ENCODE data around the gene RNGTT. TPM values are rescaled to one million over a fixed set of nuclear protein-coding genes. Genes with fewer than 3 reads are reported as not detected.
"Not testable (repeated sequence)": the region's sequence is repeated elsewhere in the genome, so short reads cannot be mapped to it uniquely, and the experiment has no call there.

RNGTT gene
- total RNA-seq, 1 experiment from 2014 or later: 18.2 TPM

DNA sequence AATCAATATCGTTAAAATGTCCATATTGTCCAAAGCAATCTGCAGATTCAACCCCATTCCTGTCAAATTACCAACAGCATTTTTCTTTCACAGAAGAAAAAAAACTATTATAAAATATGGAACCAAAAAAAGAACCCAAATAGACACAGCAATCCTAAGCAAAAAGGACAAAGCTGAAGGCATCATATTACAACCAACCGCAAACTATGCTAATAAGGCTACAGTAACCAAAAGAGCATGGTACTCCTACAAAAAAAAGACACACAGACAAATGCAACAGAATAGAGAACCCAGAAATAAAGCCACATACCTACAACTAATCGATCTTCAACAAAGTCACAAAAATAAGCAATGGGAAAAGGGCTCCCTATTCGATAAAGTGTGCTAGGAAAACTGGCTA is 49.2 kb downstream of the RNGTT start:
- no peak for DNase-seq (ENCODE audit: low spot score)

DNA sequence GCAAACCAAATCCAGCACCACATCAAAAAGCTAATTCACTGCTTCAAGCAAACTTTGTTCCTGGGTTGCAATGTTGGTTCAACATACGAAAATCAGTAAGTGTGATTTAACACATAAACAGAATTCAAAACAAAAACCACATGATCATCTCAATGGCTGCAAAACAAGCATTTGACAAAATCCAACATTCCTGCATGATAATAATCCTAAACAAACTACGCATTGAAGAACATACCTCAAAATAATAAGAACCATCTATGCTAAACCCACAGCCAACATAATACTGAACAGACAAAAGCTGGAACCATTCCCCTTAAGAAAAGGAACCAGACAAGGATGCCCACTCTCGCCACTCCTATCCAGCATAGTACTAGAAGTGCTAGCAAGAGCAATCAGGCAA is 49.9 kb downstream of the RNGTT start:
- DNase-seq (ENCODE audit: low spot score): no peak

DNA sequence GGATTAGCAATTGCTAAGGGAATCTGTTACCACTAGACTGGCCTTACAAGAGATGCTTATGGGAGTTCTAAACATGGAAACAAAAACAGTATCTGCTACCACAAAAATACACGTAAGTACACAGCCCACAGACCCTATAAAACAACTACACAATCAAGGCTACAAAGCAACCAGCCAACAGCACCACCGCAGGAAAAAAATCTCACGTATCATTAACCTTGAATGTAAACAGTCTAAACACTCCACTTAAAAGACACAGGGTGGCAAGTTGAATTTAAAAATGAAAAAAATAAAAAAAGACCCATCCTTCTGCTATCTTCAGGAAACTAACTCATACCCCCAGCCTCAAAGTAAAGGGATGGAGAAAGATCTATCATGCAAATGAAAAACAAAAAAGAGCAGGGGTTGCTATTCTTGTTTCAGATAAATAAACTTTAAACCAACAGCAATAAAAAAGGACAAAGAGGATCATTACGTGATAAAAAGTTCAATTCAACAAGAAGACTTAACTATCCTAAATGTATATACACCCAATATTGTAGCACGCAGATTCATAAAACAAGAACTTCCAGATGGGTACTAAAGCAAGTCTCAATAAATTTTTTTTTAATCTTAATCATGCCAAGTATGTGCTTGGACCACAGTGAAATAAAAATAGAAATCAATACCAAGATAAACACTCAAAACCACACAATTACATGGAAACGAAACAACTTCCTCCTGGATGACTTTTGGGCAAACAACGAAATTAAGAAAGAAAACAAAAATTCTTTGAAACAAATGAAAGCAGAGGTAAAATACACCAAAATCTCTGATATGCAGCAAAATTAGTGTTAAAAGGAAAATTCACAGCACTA is 52.3 kb downstream of the RNGTT start:
- no peak for DNase-seq (ENCODE audit: low spot score)

DNA sequence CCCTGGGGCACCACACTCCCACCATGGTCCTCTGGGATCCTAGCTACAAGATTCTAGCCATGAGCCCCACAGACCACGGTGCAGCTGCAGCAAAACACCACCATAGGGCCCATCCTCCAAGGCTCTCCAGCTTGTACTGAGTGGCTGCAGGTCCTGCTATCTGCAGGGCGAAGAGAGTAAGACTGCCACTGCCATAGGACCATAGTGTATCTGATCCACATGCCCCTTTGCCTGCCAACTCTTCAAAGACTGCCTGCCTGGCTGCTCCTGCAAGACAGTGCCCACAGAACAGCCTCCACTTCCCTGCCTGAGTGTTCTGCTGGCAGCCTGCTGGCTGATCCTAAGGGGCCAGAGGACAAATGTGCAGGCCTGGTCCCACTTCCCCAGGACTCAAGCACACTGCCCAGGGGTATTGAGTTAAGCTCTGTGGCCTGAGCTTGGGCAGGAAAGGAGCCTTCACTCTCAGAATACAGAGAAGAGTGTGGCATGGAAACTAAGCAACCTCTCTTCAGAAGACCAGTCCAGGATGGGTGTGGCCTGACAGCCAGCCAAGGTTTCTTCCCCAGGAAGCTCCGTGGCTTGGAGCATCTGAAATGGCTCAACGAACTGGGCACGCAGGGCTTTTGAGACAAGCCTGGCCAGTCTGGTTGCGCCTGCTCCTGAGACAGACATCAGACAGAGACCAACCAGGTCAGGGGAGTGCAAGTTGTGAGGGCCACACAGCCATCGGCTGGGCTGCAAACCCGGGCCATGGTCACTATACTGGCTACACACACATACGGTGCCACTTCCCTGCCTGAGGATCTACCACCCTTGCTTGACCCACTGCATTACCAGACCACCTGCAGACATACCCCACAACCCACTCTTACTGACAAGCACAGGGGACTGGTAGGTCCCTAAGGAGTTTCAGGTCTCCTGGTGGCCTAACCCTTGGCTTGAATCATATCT is 54.5 kb downstream of the RNGTT start:
- no peak for DNase-seq (ENCODE audit: low spot score)

DNA sequence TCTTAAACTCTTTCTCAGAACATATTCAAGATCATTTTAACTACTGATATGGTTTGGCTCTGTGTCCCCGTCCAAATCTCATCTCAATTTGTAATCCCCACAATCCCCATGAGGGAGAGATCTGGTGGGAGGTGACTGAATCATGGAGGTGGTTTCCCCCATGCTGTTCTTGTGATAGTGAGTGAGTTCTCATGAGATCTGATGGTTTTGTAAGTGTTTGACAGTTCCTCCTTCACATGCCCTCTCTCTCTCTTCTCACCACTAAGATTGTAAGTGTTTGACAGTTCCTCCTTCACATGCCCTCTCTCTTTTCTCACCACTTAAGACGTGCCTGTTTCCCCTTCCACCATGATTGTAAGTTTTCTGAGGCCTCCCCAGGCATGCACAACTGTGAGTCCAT is 56.3 kb downstream of the RNGTT start:
- not testable (repeated sequence) for DNase-seq (ENCODE audit: low spot score)

DNA sequence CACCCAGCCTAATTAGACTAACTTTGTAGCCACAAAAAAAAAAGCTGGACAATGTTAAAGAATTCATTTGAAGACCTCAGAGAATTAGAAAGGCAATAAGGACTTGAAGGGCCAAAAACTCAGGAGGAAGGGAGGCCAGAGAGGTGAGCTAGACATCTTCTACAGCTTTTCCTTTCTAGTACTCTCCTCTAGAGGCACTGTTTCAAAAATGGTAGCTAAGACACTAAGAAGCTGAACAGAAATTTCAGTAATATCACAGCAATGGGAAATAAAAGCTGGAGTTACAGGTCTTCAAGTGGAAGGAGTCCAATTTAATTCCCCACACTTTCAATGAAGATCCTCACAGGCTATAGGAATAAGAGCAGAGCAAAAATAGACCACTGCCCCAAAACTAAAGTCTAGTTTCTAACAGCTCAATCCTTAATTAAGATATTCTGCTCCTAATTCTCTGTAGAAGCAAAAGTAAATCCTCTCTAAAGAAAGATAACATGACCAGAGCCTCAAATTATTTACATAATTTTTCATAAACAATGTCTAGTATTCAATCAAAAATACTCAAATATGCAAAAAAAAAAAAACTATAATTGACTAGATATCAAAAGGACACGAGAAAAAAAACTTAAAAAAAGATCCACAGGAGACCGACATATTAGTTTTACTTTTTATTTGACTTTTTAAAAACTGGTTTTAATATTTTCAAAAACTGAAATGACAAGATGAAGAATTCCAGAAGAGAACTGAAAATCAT is 63.7 kb downstream of the RNGTT start:
- DNase-seq (ENCODE audit: low spot score): no peak

DNA sequence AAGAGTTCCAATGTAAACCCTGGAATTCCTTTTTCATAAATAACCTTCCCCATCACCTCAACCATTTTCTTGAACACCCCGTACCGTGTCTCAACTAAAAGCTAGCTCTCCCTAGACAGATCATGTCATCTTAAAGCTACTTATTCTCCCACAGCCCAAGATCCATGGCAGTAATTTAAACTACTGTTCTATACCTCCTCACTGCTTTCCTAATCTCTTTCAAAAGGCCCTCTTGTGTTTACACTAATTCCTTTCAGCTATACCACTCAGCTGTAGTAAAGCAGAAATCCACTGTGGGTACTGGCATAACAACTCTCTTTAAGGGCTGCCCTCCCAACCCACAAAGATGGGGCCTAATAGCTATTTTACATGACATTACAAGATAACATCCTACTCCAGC is 67.5 kb downstream of the RNGTT start:
- no peak for DNase-seq (ENCODE audit: low spot score)

DNA sequence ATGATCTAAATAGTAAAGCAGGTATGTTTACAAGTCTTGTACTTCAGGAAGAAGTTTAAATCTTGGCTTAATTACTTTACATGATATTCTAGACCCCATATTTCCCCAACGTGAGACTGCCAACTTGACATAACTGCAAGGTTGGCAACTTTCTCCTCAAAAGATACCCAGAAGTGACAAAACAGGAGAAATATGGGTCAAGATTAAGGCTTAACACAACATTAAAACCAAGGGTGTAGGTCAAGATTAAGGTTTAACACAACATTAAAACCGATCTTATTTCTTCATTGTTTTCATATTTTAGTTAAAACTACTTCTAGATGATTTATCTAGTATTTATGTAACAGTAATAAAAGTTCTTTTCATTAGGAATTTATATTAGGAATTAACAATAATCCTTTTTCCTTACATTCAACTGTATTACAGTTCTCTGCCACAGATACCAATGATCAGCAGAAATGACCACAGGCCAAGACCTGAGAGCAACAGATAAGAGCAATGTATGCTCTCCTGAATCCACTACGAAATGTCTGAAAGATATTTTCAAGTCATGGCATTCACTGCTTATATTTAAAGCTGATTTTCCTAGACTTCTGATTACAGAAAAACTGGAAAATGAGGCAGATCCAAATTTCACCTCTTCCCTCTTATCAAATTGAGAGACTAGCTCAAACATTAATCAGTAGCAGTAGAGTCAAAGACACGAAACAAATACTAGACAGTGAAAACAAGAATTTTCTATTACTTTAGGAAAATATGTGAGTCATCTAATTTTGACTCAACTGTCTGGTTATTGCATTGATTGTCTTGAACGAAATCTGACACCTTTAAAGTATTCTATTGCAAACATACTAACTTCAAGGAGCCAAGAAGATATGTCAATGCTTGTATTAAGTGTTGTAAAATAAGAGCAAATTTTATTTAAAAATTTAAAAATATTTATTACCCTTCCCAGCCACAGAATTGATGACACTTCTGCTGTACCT is 72.3 kb downstream of the RNGTT start:
- no peak for DNase-seq (ENCODE audit: low spot score)

DNA sequence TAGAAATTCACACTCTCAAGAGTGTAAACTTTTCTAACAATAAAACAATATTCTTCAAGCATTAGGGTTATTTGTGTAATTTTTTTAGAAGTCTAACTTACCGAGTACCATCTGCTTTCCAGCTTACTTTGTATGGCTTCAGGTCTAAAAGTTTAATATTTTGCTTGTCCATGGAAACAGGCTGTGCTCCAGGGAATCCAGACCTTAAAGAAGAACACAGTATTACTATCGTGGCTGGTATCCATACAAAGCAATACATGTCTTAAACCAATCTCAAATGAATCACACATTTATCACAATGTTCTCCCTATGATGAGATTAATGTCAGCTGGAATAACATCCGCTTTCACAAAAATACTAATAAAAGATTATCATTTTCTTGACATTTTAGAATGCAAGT is 73.0 kb downstream of the RNGTT start:
- no peak for DNase-seq (ENCODE audit: low spot score)

DNA sequence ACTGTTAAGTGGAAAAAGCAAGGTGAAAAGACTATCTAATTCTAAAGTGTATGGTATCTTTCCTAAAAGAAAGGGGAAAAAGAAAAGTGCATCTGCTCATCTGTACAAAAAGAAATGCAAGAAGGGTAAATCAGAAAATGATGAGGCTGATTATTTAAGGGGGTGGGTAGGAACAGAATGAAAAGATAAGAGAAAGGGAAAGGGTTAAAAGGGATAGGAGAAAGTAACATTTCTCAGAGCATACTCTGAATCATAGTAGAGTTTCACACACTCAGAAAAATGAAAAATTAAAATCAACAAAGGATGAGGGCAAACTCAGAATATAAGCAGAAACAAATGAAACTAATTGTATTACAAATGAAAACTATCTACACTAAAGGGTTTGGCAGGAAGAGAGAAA is 79.1 kb downstream of the RNGTT start:
- DNase-seq (ENCODE audit: low spot score): no peak

DNA sequence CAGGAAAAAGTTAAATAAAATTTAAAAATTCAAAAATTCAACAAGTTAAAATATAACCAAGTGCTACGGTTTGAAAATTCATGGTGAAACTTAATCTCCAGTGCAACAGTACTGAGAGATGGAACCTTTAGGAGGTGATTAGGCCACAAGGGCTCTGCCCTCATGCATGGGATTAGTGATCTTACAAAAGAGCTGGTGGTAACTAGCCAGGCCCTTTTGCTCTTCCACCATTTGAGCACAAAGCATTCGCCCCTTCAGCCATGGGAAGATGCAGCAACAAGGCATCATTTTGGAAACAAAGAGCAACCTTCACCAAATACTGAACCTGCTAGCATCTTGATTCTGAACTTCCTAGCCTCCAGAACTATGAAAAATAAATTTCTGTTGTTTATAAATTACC is 80.9 kb downstream of the RNGTT start:
- no peak for DNase-seq (ENCODE audit: low spot score)

DNA sequence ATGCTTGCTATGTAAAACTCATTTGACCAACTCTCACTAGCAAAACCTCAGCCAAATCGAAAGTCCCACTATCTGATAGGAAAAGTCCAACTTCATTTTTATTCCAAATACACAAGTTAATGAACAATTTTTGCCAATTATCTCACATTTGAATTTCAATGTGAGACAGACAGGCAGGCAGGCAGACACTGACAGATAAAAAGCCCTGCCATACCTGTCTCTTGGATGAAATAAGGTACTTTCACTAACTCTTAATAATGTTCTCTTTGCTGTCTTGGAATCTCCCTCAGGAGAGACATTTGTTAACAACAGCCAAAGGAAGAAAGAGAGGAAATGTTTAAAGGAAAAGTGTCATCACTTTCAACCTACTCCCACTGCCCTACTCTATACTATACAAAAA is 82.0 kb downstream of the RNGTT start:
- DNase-seq (ENCODE audit: low spot score): no peak

DNA sequence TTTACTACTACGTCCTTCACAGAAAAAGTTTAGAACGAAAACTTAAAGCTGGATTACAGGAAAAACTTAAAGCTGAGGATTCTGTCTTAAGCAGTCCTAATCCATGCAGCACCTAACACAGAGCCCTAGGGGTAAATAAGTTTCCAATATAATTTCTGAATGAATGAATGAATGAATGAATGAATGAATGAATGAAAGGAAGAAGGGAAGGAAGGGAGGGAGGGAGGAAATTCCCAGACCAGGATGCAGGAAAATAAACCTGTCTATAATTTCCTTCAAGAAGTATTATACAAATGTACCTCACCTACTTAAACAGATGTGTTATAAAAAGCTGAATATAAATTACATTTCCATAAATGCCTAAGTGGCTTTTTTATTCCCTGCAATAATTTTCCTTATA is 83.4 kb downstream of the RNGTT start:
- DNase-seq (ENCODE audit: low spot score): no peak

DNA sequence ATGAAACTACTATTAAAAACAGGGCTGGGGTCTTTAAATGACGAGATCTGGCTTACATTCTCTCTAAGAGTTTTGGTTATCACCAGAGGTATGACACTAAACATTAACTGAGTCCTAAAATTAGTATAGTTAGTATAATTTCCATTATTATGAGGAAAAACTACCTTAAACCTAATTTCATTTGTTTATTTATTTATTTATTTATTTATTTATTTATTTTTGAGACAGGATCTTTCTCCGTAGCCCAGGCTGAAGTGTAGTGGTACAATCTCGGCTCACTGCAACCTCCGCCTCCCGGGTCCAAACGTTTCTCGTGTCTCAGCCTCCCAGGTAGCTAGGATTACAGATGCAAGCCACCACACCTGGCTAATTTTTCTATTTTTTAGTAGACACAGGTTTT is 85.5 kb downstream of the RNGTT start:
- DNase-seq (ENCODE audit: low spot score): no peak

DNA sequence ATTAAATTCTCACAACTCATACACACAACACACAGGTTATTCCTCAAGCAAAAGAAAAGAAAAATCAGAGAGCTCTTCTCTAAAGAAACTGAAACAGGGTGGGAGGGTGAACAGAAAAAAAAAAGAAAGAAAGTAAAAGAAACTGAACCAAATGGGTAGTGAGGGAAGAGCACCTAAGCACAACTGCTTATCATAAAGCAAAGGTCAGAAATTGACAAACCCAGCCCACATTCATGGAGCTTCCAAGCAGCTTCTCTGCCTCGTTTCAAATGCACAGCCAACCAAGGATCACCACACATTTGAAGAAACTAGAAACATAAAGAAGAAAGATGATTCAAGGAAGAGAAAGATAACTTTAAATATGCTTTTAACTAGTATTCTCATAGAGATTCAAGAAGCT is 90.5 kb downstream of the RNGTT start:
- DNase-seq (ENCODE audit: low spot score): no peak

DNA sequence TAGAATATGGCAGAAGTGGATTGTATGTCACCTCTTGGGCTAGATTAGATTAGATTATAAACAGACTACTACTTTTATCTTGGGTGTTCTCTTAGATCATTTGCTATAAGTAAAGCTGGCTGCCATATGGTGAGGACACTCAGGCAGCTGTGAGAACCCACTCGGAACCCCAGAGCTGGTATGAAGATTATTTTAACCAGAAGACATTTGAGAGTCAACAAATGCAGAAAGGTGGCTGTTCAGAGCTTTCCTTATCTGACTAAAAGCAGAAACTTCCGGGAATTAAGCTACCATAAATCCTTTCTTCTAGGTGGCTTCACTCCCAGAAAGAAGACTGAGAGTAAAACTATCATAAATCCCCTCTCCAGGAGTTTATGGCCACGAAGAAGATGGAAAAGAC is 91.9 kb downstream of the RNGTT start:
- DNase-seq (ENCODE audit: low spot score): no peak

DNA sequence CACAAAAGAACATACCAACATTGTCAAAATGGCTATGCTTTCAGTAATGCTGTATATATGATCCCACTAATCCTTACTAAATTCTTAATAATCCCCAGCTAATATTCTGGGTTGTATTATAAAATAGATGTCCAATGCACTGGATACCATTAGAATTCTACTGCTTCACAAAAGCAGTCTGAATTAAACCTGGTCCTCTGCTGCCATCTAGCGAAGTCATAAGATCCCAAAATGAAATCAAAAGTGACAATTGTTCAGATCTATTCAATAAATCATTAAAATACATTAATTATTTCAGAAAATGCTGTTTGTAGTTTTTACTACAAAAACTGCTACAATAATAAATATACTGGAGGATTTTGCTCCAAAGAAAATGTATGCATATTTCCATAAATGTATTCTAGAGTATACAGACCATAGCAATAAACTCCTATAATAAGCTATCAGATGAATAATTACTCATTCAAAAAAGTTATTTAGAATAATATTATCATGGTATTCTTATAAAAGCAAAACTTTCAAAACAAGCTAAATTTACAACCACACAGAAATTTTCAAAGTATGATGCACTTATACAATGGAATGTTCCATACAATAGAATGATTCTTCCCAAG is 92.6 kb downstream of the RNGTT start:
- peak; percentile 31 for DNase-seq (ENCODE audit: low spot score)

DNA sequence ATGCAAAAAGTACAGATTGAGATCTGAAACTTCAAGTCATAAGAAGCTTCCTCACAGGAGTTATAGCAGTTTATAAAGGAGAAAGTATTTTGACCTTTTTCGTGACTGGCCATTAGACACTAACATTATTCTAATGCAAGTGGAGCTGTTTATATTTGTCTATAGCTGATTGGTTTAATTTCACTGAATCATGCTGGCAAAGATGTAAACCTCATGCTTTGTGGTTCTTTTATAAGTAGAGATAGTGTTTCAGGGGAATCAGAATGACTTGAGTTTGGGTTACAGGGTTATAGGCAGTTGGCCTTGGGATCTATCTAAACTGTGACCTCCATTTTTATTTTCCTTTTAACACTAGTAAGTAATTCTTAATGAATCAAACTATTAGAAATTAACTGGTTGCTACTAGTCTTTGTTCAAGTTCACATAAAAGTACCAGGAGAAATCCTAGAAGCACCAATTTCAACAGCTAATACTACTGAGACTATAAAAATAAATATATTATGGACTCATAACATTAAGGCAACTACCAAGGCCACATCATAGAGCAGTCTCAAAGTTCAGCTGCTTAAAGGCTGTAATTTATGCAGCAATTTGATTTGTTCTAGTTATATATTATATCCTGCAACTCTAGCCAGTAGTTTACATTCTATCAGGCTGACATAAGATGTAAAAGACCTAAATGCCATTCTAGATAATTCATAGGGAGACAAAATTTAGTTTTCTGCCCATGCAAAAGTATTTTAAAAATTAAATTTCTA is 94.0 kb downstream of the RNGTT start:
- DNase-seq (ENCODE audit: low spot score): peak; percentile 68

DNA sequence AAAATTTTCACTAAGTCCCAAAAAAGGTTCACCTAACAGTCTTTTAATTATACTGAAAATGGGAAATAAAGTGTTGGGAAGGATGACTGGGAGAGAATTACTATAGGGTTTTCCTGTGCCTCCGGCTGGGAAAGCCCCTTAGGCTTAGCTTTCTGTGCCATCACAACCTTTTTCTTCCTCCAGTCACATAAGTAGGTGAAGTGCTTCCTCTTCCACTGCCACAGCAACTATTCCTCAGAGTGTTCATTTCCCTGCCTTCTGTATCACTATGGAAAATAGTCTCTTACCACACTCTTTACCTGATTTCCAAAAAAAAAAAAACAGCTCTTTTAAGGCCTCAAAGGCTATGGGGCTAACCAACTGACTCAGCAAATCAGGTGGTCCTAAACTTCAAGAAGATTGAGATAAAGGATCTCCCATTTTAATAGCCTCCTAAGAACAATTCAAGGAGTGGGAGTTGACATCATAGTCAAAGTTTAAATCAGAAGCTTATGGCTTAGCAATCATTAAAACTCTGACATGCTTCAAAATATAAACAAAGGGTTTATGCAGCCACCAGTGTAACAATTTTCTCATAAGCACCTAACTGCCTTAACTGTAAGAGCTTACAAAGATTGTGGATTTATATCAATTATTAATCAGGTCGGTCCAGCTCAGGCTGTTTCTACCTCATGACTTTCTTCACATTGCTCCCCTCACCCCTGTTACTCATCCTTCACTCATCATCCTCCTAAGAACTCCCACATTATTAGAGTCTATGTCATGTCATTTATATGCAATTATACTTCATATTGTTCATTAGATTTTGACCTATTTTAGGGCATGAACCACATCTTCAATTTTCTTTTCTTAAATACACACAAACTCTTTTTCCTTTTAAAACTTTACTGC is 95.3 kb downstream of the RNGTT start:
- peak; percentile 10 for DNase-seq (ENCODE audit: low spot score)

Data from H4 (cell line).